AG09309 (cell line): ENCODE results near the gene DDA1.
A peak's percentile ranks its signal among the peaks of the same experiment; 100 is the strongest.

Experiments
- DNase-seq: peaks from one replicate; pipeline ENCODE4 v3.0.0-alpha.2; 2010; ENCODE audit warnings: low read depth
- H3K4me3 ChIP-seq: 2 replicates; pipeline ENCODE4 v1.5.1; 2011; ENCODE audit warnings: mild to moderate bottlenecking, low read depth, low read length, moderate library complexity; ENCODE audit not compliant: control insufficient read depth
- TF ChIP-seq, protein P1 (sequence below): IDR thresholded peaks from 2 replicates; pipeline ENCODE4 v1.5.1; 2011; ENCODE audit warnings: mild to moderate bottlenecking, low read depth, low read length, inconsistent platforms; ENCODE audit not compliant: insufficient read depth, control insufficient read depth; ENCODE audit errors: missing control alignments

DDA1 gene

GRCh38 chr19:17331045-17331558 is 21.7 kb downstream of the DDA1 start:
- H3K4me3 ChIP-seq = no peak overlapping the region
- TF ChIP-seq, protein P1, sequence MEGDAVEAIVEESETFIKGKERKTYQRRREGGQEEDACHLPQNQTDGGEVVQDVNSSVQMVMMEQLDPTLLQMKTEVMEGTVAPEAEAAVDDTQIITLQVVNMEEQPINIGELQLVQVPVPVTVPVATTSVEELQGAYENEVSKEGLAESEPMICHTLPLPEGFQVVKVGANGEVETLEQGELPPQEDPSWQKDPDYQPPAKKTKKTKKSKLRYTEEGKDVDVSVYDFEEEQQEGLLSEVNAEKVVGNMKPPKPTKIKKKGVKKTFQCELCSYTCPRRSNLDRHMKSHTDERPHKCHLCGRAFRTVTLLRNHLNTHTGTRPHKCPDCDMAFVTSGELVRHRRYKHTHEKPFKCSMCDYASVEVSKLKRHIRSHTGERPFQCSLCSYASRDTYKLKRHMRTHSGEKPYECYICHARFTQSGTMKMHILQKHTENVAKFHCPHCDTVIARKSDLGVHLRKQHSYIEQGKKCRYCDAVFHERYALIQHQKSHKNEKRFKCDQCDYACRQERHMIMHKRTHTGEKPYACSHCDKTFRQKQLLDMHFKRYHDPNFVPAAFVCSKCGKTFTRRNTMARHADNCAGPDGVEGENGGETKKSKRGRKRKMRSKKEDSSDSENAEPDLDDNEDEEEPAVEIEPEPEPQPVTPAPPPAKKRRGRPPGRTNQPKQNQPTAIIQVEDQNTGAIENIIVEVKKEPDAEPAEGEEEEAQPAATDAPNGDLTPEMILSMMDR = no peak
- no peak for DNase-seq

DNA sequence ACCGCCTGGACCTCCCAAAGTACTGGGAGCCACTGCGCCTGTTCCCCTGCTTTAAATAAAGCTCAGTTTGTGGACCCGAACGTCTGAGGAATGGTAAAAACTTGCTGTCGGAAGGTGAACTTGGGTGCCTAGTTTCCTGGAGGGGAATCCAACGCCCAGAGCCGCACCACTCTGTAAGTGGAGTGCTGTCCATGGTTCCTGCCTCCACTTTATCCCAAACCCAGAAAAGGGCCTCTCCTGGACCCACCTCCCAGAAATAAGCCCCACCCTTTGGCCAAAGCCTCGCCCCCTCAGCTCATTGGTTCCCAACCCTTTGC is 23.0 kb downstream of the DDA1 start:
- DNase-seq = no peak
- no peak overlapping the region for H3K4me3 ChIP-seq
- TF ChIP-seq, protein P1 = no peak

- TF ChIP-seq, protein P1 = no peak
- no peak for DNase-seq
- H3K4me3 ChIP-seq = no peak overlapping the region
These were observed 23.6 kb downstream of the DDA1 start for GRCh38 chr19:17332677-17333581.

DNA sequence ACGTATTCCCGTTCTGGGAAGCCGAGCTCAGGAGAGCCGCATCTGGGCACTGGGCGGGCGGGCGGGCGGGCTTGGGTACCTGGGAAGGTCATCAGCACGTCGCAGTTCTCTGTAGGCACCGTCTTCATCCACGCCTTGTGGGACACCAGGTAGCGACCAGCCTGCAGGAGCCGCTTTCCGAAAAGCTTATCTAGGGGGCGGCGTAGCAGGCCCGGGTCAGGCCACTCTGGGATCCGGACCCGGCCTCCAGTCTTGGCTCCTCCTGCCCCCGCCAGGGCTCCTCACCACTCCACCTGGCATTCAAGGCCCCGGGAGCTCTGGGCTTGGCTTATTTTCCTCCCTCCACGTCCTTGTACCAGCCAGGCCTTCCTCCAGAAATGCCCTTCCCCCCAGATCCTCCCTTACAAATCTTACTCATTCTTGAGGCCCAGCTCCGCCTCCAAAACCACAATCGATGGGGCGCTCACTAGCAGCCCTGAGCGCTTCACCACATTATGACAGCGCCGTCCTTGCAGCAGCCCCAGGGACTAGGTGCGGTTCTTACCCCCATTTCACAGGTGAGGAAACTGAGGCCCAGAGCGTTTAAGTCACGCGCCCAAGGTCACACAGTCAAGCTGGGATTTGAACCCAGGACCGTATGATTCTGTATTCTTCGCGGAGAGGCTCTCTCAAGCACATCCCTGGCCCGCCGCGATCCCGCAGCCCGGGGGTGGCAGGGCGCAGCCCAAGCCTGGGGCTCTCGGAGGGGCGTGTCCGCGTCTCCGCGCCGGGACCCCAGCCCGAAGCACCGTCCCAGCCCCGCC is 24.4 kb downstream of the DDA1 start:
- TF ChIP-seq, protein P1 = no peak
- no peak for DNase-seq

DNA sequence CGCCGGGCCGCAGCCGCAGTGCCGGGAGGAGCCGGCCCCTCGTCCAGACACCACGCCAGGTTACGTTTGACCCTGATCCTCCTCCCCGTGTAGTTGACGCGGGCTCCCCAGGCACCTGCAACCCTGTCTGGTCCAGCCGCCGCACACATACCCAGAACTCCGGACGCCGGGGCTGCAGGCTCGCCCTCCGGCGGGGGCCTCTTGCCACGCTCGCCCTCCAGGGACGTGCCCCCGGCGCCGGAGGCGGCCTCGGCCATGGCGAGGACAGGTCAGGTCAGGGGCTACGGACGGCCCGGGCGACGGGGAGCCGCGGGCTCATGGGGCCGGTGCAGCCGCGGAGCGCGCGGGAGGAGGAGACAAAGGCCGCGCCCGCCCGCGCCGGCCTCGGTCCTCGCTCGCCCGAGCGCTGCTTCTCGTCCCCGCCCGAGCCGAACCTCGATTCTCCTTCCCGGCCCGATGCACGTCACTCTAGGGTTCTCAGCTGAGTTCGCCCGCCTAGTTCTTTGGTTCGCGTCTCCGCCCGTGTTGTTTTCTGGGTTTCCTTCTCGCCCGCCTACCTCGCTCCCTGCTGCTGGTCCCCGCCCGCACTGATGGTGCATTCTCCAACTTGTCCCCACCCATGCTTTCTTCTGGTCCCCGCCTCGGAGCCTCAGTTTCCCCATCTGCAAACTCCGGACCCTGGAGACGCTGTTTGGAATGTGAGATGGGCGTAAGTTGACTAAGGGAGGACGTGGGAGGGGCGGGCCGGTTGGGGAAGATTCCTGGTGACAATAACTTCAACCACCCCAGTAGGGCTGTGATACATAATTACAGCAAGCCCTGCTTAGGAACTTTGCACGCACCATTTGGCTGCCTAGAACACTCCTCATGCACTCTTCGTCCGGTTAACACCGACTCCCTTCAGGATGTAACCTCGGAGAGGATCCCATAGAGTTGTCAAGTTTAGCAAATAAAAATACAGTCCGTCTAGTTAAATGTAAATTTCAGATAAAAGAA is 25.3 kb downstream of the DDA1 start, which contains the start of gene ANO8:
Gene ANO8 (minus strand): TSS at position 442 of the 996 bp plus-strand sequence. CDS start 185 bp downstream, at position 257.
- H3K4me3 ChIP-seq = peak within 1 kb of the TSS; percentile 55
- DNase-seq = peak; percentile 96
- TF ChIP-seq, protein P1 = no peak

More for the DNA sequence above, 24.4 kb downstream of the DDA1 start:
- peak overlapping the region; percentile 55 for H3K4me3 ChIP-seq
